Vagina (tissue), 2 donors: ENCODE results near the gene SLC49A3.

ENCODE experiments used
- POLR2A ChIP-seq, 2 donors: fragments of 450-650 bp; IDR thresholded peaks; one replicate each; pipeline ENCODE4 v1.6.1; 2017; ENCODE audit warnings: antibody characterized with exemption in 2 of 2, mild to moderate bottlenecking in 2 of 2, moderate library complexity in 2 of 2
- POLR2AphosphoS5 ChIP-seq, 2 donors: sonication (generic); formaldehyde crosslinking; IDR thresholded peaks; one replicate each; pipeline ENCODE4 v1.9.0; 2017; ENCODE audit warnings: antibody characterized with exemption in 2 of 2, mild to moderate bottlenecking in 2 of 2, low read depth in 1 of 2; ENCODE audit not compliant: insufficient read depth in 1 of 2
- TF ChIP-seq, protein P1 (sequence below), 3 experiments: fragments of 450-650 bp in 2 of 3; fragments of 200-600 bp in 1 of 3; sonication (generic) in 1 of 3; IDR thresholded peaks; one replicate each; pipeline ENCODE4 v1.5.1; 2017 to 2019; ENCODE audit warnings: antibody characterized with exemption in 3 of 3, mild to moderate bottlenecking in 2 of 3, moderate library complexity in 2 of 3

DNA sequence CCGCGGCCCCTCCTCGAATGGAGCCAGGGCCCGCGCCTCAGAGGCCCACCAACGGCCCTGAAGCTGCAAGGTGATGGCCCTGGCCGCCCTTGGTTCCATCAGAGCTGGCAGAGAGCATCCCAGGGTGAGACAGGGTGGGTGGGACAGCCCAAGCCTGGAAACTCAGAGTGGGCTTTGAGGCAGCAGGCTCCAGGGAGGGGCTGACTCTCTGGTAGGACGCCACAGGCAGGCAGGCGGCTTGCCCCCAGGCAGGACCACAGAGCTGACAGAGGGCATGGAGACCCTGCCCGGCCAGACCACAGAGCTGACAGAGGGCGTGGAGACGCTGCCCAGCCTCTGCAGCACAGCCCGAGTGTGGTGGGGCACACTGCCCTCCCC lies 9.9 kb downstream of the SLC49A3 start:
- TF ChIP-seq, protein P1, sequence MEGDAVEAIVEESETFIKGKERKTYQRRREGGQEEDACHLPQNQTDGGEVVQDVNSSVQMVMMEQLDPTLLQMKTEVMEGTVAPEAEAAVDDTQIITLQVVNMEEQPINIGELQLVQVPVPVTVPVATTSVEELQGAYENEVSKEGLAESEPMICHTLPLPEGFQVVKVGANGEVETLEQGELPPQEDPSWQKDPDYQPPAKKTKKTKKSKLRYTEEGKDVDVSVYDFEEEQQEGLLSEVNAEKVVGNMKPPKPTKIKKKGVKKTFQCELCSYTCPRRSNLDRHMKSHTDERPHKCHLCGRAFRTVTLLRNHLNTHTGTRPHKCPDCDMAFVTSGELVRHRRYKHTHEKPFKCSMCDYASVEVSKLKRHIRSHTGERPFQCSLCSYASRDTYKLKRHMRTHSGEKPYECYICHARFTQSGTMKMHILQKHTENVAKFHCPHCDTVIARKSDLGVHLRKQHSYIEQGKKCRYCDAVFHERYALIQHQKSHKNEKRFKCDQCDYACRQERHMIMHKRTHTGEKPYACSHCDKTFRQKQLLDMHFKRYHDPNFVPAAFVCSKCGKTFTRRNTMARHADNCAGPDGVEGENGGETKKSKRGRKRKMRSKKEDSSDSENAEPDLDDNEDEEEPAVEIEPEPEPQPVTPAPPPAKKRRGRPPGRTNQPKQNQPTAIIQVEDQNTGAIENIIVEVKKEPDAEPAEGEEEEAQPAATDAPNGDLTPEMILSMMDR (IDR thresholded peaks at IDR 0.05), result no peak
- no peak for TF ChIP-seq POLR2AphosphoS5 (IDR thresholded peaks at IDR 0.05; ENCODE audit: insufficient read depth in 1 of 2, low read depth in 1 of 2)
- TF ChIP-seq POLR2A (IDR thresholded peaks at IDR 0.05), result no peak
